ENCODE data around the gene ADAMTS18.

ADAMTS18 gene

DNA sequence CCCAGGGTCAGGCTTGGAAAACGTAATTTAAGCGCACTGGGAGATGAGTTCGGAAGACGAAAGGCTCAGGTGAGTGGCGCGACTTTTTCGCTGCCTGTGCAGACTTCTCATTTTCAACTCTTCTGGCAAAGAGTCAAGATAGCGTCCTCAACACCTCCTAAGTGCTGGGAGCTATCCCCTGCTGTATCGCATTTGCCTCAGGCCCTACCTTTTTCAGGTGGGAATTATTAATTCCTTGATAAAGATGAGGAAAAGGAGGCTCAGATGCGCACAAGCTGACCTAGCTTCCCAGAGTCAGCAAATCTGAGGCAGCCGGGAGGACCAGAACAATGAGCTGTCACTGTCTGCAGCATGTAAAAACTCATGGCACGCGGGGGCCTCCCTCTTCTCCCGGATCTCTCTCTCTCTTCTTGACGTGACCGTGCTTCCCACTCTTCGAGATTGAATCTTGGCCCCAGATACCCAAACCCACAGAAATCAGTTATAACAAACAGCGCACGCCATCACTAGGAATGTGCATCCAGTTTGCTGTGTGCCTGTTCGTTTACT, 512 bp upstream of the ADAMTS18 start:
- DNase-seq = no peak

DNA sequence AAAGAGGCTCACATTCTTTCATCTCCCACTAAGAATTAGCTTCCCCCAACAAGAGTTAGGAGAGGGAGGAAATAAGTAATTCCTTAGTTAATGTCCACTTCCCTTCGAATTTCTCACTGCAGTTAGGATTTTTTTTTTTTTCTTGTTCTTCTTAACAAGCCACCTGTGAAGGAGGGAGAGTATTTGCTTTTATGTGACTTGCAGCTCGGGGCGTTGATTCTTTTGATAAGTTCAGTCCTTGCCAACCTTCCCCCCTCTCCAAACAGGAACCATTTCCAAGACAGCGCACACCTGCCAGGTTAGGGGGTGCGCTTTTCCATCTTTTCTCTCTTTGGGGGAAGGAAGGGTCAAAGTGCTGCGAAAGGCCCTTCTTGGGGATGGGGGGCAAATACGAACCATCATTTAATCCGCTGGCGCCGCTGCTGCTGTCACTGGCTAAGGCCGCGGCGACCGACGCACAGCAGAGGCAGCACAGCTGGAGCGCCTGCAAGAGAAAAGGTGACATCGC, 758 bp downstream of the ADAMTS18 start:
- DNase-seq = no peak

DNA sequence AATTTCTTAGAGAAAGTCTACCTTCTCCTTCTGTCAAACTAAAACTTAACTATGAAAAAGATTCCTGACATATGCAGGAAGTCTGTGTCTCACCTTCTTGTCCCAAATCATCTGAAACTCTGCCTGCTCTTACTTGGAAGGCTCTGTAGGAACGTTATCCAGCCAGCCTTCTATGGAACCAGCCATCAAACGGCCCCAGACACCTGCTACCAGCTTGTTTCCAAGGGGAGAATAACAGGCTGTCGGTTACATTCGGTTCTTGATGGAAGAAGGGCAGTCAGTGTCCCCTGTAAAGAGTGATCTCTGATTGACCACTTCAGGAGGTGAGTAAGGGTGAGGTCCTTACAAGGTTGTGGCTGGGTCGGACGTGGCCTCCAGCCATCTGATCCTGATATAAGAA, 1.7 kb downstream of the ADAMTS18 start:
- DNase-seq = no peak

- no peak for DNase-seq
Observed at GRCh38 chr16:77432264-77432663, 2.6 kb downstream of the ADAMTS18 start.

DNA sequence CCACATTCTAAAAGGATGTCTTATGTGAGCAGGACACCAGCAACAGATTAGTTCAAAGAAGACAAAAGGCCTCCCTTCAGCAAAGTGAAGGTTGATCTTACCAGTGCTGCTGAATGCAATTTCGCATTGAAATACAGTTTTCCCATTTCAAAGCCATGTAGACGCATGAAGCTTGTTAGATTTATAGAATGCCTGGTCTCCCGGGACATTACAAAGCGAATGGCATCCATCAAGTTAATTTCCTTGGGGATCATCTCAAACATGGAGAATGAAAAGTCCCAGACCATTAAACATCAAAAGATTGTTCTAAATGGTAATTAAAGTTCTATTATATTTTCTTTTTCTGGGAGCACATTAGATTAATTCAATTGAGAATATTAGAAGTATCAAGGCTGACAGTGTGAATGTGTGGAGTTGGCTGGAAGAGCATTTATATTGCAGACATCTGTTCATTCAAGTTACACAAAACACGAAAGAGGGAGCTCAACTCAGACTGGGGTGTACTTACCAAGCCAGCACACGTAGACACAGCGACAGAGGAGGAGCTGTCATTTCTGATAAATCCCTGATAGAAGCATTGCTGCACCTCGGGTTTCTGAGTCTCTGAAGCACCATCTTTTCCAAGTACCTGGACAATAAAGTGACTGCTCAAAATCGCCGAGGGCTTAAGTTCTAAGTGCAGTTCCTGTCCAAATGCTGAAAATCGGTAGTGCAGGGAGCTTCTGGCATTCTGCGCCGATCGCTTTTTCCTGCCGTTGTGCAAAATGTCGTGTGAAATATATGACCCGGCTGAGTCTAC, 3.8 kb downstream of the ADAMTS18 start:
- no peak for DNase-seq

GRCh38 chr16:77430360-77430759, 4.5 kb downstream of the ADAMTS18 start:
- no peak for DNase-seq

GRCh38 chr16:77424871-77425604, 9.8 kb downstream of the ADAMTS18 start:
- DNase-seq = no peak

GRCh38 chr16:77422196-77422784, 12.5 kb downstream of the ADAMTS18 start:
- no peak for DNase-seq

DNA sequence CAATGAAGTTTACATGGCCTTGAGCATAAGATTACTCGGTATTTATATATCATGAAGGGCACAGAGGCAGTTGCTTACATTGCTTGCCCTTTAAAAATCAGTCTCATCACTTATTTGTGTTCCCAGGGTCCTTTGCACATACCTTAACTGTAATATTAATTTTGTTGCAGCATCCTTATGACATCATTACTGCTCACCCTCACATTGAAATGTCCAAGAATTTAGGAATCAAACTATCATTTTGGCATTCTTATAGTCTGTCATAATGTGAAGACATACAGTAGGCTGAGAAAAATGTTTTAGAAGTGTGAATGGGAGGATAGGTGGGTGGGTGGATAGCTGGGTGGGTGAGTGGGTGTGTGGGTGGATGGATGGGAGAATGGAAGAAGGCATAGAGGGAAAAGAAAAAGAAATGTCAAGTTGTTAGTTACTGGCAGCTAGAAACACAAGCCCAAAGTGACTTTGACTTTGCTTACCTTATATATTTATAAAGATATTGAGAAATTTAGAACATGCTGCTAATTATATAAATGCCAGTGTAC, 17.8 kb downstream of the ADAMTS18 start:
- DNase-seq = no peak

- DNase-seq = no peak
Observed at GRCh38 chr16:77414752-77415231, 20.0 kb downstream of the ADAMTS18 start.

- no peak for DNase-seq
Observed at GRCh38 chr16:77410449-77410848, 24.4 kb downstream of the ADAMTS18 start.

- DNase-seq = no peak
Observed at GRCh38 chr16:77409311-77409710, 25.5 kb downstream of the ADAMTS18 start.

DNA sequence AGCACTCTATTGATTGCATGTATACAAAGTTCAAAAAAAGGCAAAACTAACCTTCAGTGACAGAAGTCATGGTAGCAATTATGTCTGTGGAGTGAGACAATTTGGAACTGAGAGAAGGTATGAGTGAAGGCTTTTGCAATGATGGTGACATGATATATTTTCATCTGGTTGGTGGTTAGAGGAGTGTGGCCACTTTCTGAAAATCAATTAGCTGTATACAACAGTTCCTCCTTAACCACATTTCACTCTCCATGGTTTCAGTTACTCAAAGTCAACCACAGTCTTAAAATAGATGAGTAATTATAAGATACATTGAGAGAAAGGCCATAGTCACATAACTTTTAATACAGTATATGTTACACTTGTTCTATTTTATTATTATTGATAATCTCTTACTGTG, 26.2 kb downstream of the ADAMTS18 start:
- no peak for DNase-seq

- no peak for DNase-seq
Observed at GRCh38 chr16:77406680-77407079, 28.2 kb downstream of the ADAMTS18 start.

DNA sequence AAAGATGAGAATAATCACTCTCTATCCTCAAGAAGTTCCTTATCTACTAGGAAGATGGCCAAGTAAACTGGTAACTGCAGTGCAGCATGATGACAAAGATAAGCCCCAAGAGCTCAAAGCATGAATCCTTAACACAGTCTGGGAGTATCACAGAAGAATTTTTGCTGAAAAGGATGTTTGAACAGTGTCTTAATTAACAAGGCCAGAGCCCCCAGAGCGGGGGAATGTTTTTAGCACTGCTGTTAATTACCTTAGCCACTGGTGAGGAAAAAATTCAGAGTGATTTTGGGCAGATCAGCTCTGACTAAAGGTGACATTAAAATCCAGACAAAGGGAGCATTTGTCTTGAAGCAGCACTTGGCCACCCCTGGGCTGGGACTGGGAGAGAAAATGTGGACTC, 30.1 kb downstream of the ADAMTS18 start:
- no peak for DNase-seq

- DNase-seq = no peak
Observed at GRCh38 chr16:77403732-77404131, 31.1 kb downstream of the ADAMTS18 start.

DNA sequence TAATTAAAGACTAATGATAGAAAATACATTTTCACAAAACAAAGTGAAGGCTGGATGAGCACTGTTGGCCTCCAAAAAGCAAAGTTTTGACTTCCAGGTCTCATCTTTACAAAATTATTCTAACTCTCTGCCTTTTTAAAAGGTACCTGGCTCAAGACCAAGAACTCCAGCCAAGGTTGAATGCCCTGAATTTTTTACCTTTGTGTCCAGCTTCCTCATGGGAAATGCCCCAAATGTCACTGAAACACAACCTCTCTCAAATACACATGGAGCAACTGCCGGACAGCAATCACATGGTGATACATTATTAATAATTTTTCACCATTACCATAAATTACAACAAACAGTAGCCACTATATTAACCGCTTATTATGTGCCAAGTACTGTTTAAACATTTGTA, 32.2 kb downstream of the ADAMTS18 start:
- no peak for DNase-seq

DNA sequence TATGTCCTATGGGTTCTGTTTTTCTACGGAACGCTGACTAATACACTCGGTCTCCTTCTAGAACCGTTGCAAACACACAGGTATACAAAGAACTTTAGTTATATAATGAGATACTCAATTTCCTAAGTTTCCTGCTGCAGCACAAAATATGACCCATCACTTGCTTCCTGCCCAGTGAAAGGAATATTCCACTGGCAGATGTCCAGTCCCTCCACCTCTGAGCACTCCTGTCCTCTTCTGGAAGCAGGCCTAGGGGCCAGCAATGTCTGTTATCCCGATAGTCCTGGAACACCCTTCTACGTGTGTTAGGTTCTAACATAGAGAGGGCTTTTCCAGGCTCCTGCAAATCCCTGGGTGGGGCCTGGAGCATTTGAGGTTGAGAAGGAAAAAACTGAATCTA, 32.7 kb downstream of the ADAMTS18 start:
- no peak for DNase-seq

DNA sequence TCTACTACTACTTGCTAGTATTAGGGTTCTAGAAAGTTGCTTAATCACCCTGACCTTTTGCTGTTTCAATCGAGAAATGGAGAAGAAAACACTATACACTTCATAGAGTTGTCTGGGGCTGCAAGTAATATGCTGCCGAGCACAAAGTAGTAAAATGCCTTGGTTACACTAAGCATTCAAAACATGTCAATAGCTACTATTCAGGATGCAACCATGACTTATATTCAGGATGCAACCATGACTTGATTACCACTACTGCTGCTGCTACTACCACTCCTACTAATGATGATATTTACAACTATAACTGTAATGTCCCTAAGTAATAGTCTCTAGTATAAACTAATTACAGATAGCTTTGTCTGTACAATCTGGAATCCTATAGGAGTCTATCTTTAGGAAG, 35.3 kb downstream of the ADAMTS18 start:
- DNase-seq = no peak

DNA sequence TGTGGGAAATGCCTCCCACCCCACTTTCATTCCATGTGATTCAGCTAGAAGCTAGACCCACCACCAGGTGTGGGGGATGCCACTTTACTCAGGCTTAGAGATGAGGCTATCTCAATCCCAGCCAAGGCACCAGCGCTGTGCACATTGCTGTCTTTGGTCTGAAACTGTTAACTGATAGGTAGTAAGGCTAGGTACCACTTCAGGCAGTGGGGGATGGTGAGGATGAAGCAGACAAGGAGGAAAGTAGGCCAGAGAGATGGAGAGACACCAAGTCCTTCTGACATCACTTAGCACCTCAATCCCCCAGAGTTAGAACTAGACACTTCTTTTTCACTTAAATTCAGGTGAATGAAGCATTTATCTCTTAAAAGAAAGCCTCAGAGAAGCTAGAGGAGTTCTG, 35.8 kb downstream of the ADAMTS18 start:
- no peak for DNase-seq

- no peak for DNase-seq
Observed at GRCh38 chr16:77398495-77398894, 36.3 kb downstream of the ADAMTS18 start.

DNA sequence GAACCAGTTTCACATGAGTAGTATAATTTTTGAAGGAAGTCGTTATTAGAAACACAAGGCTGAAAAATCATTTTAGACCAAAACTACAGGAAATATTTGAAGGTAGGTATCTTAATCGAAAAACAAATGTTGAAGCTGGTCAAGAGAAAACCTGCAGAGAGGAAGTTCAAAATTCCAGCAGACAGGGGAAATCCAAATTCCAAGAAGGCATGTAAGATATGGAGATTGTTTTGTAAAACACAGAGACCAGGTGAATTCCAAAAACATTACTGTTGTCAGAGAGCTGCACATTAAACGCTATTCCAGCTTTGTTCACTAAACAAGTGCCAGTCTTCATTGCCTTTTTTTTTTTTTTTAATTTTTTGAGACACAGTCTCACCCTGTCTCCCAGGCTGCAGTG, 38.4 kb downstream of the ADAMTS18 start:
- no peak for DNase-seq

DNA sequence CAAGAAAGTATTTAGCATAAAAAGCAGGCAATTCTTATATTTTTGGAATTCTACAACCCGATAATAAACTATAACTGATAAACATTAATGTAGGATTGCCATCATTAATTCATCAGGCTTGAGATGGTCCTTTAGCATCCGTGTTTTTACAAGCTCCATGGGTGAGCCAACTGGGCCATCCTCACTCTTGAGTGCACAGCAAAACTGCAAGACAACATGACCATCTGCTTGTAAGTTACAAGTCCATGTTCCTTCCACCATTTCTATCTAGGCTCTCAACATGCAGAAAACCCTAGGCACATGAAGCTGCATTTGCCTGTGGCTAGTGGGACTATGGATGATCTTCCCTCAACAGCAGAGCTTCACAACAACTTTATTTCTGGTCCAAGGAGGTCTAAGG, 40.1 kb downstream of the ADAMTS18 start:
- no peak for DNase-seq
